GM12878 (cell line): ENCODE data around the gene HCST. TPM values are rescaled to one million over a fixed set of nuclear protein-coding genes. Genes with fewer than 3 reads are reported as not detected.

Source experiments
- BCL3 ChIP-seq: IDR thresholded peaks from 2 replicates; pipeline ENCODE4 v1.6.1; 2011; ENCODE audit warnings: borderline replicate concordance, low read depth, mild to moderate bottlenecking, moderate library complexity, low read length; ENCODE audit not compliant: insufficient read depth, poor library complexity, severe bottlenecking
- BHLHE40 ChIP-seq, 2 experiments: fragments of 450-650 bp in 1 of 2; IDR thresholded peaks; 2 replicates each; pipeline ENCODE4 v1.6.1; 2011 to 2017; ENCODE audit warnings: low read depth in 2 of 2, borderline replicate concordance in 1 of 2, improper control_type of control experiment in 1 of 2, low read length in 1 of 2, mild to moderate bottlenecking in 1 of 2
- FOXK2 ChIP-seq: fragments of 450-650 bp; IDR thresholded peaks from 2 replicates; pipeline ENCODE4 v1.6.1; 2017; ENCODE audit warnings: mild to moderate bottlenecking, moderate library complexity
- HDAC2 ChIP-seq: fragments of 200-600 bp; sonication (generic); IDR thresholded peaks from 2 replicates; pipeline ENCODE4 v1.6.1; 2017
- MTA2 ChIP-seq: fragments of 450-650 bp; IDR thresholded peaks from 2 replicates; pipeline ENCODE4 v1.6.1; 2016; ENCODE audit warnings: low read depth, mild to moderate bottlenecking, moderate library complexity
- MYC ChIP-seq: IDR thresholded peaks from 2 replicates; pipeline ENCODE4 v1.6.1; 2011; ENCODE audit warnings: mild to moderate bottlenecking, low read length, moderate library complexity, inconsistent platforms; ENCODE audit not compliant: insufficient read depth, insufficient replicate concordance, insufficient read length, severe bottlenecking
- PAX8 ChIP-seq: fragments of 450-650 bp; IDR thresholded peaks from 2 replicates; pipeline ENCODE4 v1.6.1; 2017; ENCODE audit warnings: mild to moderate bottlenecking, moderate library complexity
- RAD21 ChIP-seq: IDR thresholded peaks from 2 replicates; pipeline ENCODE4 v1.6.1; 2011; ENCODE audit warnings: mild to moderate bottlenecking, low read depth, low read length, moderate library complexity; ENCODE audit not compliant: insufficient read depth
- RELB ChIP-seq: fragments of 450-650 bp; IDR thresholded peaks from 2 replicates; pipeline ENCODE4 v1.6.1; 2017; ENCODE audit warnings: low read depth, mild to moderate bottlenecking, moderate library complexity
- SKIL ChIP-seq: fragments of 450-650 bp; IDR thresholded peaks from 2 replicates; pipeline ENCODE4 v1.6.1; 2017; ENCODE audit warnings: mild to moderate bottlenecking, low read depth, inconsistent platforms; ENCODE audit not compliant: poor library complexity, severe bottlenecking
- SREBF2 ChIP-seq: IDR thresholded peaks from 2 replicates; pipeline ENCODE4 v1.6.1; 2012; ENCODE audit warnings: mild to moderate bottlenecking, low read length
- STAT3 ChIP-seq: IDR thresholded peaks from 2 replicates; pipeline ENCODE4 v1.6.1; 2011; ENCODE audit warnings: low read depth, low read length, improper control_type of control experiment
- USF1 ChIP-seq: IDR thresholded peaks from 2 replicates; pipeline ENCODE4 v1.6.1; 2011; ENCODE audit warnings: borderline replicate concordance, low read depth, mild to moderate bottlenecking, moderate library complexity, mixed read lengths, low read length; ENCODE audit not compliant: insufficient read depth; ENCODE audit errors: extremely low read length
- WRNIP1 ChIP-seq: IDR thresholded peaks from 2 replicates; pipeline ENCODE4 v1.6.1; 2011; ENCODE audit warnings: low read depth, low read length, improper control_type of control experiment, borderline replicate concordance
- YBX1 ChIP-seq: fragments of 450-650 bp; IDR thresholded peaks from 2 replicates; pipeline ENCODE4 v1.6.1; 2016; ENCODE audit warnings: antibody characterized with exemption
- YY1 ChIP-seq: IDR thresholded peaks from 2 replicates; pipeline ENCODE4 v1.6.1; 2011; ENCODE audit warnings: low read depth, mild to moderate bottlenecking, low read length
- polyA plus RNA-seq, 11 experiments: library from polyadenylated mRNA; depleted of rRNA in 4 of 11; unstranded in 6 of 11; stranded (reverse) in 5 of 11; fragments of >200 nt; fragmentation: Nextera tagmentation in 4 of 11; fragmentation: Illumina TruSeq in 1 of 11; extraction: Ambion mirVana in 4 of 11; extraction: Trizol in 1 of 11; gene quantifications; 1 replicate in 1 of 11; 2 replicates in 10 of 11; pipeline versions ENCODE4 v1.2.1 to v1.2.3, GENCODE V29; 2011 to 2016; ENCODE audit warnings: inconsistent platforms in 2 of 11, missing spikeins in 2 of 11, low read depth in 1 of 11
- total RNA-seq, 4 experiments: library from RNA; depleted of rRNA in 3 of 4; stranded (reverse); fragments of >200 nt in 3 of 4; fragmentation: Illumina TruSeq in 1 of 4; extraction: Trizol in 1 of 4; gene quantifications; 2 replicates each; pipeline versions ENCODE4 v1.2.1 to v1.2.3, GENCODE V29; 2013 to 2021
- TF ChIP-seq, protein P1 (sequence below): fragments of 450-650 bp; IDR thresholded peaks from 2 replicates; pipeline ENCODE4 v1.6.1; 2018; ENCODE audit warnings: borderline replicate concordance, mild to moderate bottlenecking; ENCODE audit not compliant: partially characterized antibody
- TF ChIP-seq, protein P2 (sequence below): IDR thresholded peaks from 2 replicates; pipeline ENCODE4 v1.6.1; 2011; ENCODE audit warnings: mild to moderate bottlenecking, low read depth, low read length, moderate library complexity; ENCODE audit not compliant: insufficient replicate concordance

HCST gene
- total and polyA plus RNA-seq, 10 of the 15 experiments (the other 5 are each of a cell fraction or from before 2014, with no cell fraction given): 7.5 to 79.6 (median 33.6) TPM

DNA sequence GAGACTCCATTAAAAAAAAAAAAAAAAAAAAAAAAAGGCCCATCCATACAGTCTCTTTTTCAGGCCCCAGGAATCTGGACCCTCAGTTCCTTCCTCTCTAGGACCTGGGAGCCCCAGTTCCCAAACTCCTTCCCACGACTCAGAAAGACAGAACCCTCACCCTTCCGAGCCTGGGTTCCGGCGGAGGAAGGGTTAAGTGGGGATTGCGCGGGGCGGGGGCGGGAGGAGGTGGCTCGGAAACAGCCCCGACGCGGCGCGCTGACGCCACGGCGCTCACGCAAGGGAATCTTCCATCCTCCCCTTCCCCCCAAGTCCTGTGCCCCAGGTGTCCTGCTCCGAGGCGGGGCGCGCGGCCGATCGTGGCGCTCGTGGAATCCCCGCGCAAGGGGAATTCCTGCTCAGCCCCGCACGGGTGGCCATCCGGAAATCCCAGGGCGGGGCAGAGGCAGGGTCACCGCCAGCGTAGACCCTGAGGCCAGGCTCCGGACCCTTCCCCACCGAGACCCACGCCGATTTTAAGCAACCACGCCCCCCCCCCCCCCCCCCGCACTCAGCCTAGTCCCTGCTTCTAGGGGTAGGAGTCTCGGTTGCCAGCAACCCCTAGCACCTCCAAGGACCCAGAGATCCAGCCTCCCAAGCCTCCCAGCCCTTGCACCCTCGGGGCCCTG, 2.6 kb upstream of the HCST start (continued):
- no peak for TF ChIP-seq SREBF2
- TF ChIP-seq, protein P1, sequence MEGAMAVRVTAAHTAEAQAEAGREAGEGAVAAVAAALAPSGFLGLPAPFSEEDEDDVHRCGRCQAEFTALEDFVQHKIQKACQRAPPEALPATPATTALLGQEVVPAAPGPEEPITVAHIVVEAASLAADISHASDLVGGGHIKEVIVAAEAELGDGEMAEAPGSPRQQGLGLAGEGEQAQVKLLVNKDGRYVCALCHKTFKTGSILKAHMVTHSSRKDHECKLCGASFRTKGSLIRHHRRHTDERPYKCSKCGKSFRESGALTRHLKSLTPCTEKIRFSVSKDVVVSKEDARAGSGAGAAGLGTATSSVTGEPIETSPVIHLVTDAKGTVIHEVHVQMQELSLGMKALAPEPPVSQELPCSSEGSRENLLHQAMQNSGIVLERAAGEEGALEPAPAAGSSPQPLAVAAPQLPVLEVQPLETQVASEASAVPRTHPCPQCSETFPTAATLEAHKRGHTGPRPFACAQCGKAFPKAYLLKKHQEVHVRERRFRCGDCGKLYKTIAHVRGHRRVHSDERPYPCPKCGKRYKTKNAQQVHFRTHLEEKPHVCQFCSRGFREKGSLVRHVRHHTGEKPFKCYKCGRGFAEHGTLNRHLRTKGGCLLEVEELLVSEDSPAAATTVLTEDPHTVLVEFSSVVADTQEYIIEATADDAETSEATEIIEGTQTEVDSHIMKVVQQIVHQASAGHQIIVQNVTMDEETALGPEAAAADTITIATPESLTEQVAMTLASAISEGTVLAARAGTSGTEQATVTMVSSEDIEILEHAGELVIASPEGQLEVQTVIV: no peak
- TF ChIP-seq RAD21: no peak
- TF ChIP-seq YBX1: 0 out of 2 replicates have a peak, but pooled peaks have one; percentile 26
- no peak for TF ChIP-seq PAX8
- TF ChIP-seq HDAC2: no peak
- no peak for TF ChIP-seq MYC
- peak; percentile 33 for TF ChIP-seq FOXK2
- no peak for TF ChIP-seq WRNIP1
- TF ChIP-seq BHLHE40 (IDR thresholded peaks at IDR 0.05; ENCODE audit: borderline replicate concordance in 1 of 2, low read depth in 2 of 2, low read length in 1 of 2): peak; percentile 95 to 98
- TF ChIP-seq SKIL: no peak
- TF ChIP-seq, protein P2, sequence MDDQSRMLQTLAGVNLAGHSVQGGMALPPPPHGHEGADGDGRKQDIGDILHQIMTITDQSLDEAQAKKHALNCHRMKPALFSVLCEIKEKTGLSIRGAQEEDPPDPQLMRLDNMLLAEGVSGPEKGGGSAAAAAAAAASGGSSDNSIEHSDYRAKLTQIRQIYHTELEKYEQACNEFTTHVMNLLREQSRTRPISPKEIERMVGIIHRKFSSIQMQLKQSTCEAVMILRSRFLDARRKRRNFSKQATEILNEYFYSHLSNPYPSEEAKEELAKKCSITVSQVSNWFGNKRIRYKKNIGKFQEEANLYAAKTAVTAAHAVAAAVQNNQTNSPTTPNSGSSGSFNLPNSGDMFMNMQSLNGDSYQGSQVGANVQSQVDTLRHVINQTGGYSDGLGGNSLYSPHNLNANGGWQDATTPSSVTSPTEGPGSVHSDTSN: peak; percentile 1
- TF ChIP-seq MTA2: no peak
- TF ChIP-seq USF1: no peak
- TF ChIP-seq YY1: peak; percentile 17; the same call in 1 of the 2 replicates
- TF ChIP-seq BCL3: peak; percentile 86
- TF ChIP-seq RELB: peak; percentile 61
- no peak for TF ChIP-seq STAT3
